NCI-H2029 treated with DMSO at 0.1 percent for 48 hours (cell line): ENCODE measurements around the gene PTH1R.

Source experiments
- DNase-seq: peaks from one replicate; lab custom pipeline; 2025; lab: John Stamatoyannopoulos, UW

Gene PTH1R

DNA sequence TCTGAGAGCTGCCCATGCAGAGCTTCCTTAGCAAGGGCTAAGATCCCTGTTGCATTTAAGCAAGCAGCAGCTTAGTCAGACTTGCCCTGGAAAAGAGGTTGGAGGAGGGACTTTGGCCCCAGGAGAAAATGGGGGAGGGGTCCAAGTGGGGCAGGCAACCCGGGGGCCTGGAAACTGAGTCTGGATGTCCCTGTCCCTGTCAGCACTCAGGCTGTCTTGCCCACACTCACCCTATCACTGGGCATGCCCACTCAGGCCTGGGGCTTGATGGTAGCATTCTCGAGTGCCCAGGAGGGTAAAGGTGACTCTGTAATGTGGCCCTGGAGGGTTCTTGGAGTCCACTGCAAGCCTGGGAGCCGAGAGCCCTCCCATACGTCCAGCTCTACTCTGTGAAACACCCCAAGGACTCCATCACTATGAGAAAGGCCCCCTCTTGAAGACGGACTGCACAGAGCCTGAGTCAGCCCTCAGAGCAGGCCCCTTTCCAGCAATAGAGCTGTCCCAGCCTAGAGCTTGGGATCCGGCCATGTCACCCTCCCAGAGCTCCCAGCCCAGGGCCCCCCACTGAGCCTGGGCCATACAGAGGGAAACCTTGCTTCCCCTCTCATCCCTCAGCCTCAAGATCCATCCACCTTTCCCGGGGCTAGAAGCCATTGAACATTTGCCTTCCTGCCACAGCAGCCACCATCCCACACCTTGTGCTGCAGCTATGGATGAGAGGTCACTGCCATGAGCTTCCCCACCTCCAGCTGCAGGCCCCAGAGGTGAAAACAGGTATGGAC lies 27.6 kb upstream of the PTH1R start:
- DNase-seq, result no peak

GRCh38 chr3:46850468-46850779 lies 27.1 kb upstream of the PTH1R start:
- DNase-seq, result no peak

- no peak for DNase-seq
Observed at GRCh38 chr3:46851364-46852333, 25.9 kb upstream of the PTH1R start.

DNA sequence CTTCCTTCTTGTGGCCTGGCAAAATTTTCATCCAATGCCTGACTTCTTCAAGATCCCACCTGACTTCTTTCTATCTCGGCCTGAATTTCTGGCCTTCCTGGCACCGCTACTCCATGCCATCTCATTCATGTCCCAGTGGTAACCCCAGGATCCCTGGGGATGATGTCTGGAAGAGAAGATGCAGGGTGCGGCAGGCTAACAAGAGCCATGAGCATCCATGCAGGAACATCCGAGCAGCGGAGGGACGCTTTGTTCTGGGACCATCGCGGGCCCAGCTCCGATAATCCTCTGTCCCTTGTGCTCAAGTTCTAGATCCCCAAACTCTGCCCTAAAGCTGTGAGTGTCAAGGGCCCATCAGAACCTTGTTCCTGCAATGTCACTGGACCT lies 25.2 kb upstream of the PTH1R start:
- DNase-seq, result no peak

DNA sequence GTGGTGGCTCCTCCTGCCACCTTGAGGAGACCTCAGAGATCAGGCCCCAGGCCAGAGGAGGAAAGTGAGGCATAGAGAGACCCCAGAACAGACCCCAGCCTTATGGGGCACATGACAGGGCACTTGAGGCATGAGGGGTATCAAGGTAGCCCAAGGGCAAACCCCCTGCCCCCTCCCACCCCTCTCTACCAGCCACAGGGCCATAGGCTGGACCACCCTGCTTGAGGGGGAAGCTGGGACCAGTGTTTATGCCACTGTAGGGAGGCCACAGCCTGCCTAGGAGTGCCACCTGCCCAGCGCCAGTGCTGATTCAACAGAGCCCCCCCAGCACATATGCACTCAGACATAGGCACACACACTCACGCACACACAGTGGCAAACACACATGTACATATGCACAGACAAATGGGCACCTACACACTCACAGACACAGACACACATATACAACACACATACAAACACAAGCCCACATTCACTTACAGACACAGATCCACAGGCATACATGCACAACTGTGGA lies 24.6 kb upstream of the PTH1R start:
- DNase-seq, result no peak

DNA sequence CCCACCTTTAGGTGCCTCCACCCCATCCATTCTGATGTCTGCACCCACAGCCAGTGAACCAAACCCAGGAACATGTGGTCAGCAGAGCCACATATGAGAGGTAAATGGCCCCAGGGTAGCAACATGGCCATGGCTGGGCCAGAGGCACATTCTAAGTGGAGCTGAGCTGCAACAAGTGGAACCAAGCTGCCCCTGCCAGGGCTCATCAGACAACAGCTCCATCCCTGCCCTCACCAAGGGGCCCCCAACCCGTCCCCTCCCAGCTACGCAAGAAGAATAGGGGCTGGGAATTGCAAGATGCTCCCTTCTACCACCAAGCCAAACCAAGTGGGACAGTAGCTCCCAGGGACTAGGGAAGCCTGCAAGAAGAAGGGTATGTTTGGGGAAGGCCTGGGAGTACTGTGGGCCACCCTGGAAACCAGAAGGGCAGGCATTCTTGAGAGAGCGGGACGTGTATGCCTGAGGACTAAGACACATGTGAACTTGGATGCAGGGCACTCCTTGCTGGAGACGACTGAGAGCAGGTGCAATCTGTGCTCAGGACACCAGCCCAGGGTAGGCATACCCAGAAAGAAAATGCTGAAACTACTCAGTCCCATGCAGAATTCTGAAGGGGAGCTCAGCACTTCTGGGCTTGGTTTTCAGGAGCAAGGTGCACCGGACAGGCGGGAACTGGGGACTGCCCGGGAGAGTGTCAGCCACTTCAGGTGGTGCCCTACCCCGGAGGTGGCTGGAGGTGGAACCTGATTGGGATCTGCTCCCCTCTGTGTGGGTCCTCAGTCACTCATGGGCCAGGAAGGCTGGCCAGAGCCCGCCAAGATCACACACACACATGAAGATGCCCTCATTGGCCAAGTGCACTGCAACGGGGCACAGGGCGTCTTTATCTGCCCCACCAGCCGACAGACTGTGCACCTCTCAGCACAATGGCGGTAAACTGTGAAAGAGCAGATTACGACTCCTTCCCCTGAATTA lies 23.8 kb upstream of the PTH1R start:
- no peak for DNase-seq

DNA sequence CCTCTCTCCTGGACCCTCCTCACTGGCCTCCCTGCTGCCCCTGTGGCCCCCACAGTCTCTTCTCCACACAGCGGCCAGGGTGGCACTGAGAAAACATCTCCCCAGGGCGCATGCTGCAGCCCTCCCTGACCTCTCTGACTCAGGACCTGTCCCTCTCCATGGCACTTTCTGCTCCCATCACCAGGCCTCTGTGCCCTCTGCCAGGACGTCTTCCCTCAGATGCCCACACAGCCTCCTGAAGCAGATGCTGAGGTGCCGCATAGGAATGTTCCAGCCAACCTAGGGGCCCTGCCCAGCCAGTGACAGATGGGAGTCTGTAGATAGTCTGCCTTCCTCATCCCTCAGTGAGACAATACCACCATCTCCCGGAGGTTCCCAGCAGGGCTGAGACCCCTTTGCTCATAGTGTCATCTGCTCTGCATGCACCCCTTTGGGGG lies 22.9 kb upstream of the PTH1R start:
- DNase-seq, result no peak

- DNase-seq, result no peak
Observed at GRCh38 chr3:46856576-46857471, 20.7 kb upstream of the PTH1R start.

DNA sequence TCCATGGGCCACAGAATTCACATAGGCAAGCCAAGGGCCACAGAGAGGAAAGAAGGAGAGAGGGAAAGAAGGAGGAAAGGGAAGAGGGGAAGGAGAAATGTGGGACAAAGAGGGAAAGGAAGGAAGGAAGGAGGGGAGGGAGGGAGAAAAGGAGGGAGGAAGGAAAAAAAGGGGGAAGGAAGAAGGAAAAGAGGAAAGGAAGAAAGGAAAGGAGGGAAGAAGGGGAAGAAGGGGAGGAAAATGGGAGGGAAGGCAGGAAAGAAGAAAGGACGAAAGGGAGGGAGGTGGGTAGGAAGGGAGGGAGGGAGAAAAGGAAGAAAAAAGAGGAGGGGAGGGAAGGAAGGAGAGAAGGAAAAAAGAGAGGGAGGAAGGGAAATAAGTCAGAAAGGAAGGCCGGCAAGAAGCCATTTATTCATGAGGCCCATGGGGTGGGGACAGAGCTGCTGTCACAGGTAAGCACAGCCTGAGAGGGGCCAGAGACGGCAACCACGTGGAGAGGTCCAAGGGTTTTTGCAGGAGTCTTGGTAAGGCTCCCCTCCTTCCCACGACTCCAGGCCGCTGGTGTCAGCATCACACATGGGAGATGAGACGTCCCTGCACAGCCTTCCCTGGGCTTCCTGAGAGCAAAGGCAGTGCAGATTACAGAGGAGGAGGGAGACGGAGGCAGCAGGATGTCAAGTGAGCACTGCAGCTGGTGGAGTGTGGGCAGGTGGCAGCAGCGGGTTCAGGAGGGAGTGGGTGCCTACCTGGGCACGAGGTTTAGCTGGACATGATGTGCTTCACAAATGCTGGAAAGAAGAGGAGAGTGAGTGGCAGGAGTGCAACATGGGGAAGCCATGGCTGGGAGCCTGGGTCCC lies 19.8 kb upstream of the PTH1R start:
- no peak for DNase-seq

- DNase-seq, result no peak
Observed at GRCh38 chr3:46858456-46858855, 19.1 kb upstream of the PTH1R start.

DNA sequence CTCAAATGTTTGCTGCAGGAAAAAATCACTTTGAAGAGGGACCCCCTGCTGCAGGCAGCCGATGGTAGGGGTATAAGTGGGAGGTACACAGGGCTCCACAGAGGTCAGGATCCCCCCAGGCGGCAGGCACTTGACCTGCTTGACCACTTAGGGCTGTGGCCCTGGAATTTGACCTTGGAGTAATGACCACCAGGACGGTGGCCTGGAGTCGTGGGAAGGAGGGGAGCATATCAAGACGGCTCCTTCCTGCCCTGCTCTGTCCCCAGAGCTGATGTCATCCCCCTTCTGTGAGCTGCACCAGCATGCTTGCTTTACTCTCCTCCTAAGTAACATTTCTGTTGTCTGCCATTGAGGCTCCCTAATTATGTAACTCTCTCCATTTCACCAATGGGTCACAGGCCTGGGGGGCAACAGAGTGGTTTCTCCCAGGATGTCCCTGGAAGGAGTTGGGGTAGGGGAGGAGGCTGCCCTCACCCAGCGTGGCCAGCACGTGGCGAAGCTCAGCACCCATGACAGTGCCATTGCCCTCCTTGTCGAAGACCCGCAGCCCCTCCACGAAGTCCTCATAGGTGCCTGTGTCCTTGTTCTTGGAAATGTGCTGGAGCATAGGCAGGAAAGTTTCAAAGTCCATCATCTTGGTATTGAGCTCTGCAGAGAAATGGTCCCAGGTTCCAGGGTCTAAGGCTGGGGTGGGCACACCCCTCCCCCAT lies 18.4 kb upstream of the PTH1R start:
- DNase-seq, result no peak

DNA sequence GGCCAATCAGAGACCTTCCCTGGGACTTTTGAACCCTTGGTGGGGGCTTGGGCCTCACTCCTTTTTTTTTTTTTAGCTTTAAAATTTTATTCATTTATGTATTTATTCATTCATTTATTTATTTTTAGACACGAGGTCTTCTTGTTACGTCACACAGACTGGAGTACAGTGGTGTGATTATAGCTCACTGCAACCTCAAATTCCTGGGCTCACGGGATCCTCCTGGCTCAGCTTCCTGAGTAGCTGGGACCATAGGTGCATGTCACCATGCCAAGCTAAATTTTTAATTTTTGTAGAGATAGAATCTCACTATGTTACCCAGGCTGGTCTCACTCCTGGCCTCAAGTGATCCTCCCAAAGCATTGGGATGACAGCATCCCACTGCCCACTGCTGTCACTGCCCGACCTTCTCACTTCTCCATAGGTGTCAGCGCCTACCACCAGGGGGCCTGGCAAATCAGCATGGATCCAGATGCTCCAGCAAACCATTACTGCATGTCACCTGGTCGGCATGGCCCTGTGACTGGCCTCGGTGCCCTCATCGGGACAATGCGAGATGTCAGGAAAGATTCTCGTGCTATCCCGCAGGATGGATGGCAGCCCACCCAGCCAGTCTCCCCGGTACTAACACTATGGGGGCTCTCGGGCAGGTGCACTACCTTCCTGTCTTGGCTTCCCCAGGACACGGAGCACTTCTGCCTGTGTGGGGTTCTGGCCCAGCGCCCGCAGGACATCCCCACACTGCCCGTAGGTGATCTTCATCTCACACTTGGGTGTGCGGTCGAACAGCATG lies 17.3 kb upstream of the PTH1R start:
- no peak for DNase-seq

DNA sequence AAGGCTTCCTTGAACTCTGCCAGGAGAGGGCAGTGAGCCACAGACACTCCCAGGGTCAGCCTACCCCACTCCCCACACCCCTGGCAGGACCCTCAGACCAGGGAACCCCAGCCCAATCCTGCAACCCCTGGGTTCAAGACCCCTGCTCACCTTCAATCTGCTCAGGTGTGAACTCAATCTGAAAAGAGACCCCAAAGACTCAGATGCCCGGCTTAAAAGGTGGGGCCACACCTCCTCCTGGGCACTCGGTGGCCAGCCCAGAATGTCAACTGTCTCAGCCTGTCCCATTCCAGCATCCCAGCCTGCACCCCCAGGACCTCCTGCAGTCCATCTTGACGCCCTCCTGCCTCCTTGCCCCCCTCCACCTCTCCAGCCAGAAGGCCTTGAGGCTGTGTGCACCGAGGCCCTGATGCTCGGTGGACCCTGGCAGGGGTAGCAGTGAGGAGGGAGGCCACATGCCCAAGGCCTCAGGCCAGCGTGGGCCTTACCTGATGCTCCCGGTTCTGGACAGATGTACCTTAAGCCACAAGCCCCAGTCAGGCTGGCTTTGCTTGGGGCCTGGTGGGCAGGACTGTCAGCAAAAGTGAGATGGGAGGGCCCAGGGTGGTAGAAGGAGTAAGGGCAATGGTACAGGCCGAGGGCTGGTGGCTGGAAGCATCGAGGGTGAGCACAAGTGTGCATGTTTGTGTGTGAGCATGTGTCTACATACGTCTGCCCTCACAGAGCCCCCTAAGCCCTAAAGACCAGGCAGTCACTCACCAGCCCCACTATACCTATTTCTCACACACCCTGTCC lies 16.5 kb upstream of the PTH1R start:
- DNase-seq, result no peak

DNA sequence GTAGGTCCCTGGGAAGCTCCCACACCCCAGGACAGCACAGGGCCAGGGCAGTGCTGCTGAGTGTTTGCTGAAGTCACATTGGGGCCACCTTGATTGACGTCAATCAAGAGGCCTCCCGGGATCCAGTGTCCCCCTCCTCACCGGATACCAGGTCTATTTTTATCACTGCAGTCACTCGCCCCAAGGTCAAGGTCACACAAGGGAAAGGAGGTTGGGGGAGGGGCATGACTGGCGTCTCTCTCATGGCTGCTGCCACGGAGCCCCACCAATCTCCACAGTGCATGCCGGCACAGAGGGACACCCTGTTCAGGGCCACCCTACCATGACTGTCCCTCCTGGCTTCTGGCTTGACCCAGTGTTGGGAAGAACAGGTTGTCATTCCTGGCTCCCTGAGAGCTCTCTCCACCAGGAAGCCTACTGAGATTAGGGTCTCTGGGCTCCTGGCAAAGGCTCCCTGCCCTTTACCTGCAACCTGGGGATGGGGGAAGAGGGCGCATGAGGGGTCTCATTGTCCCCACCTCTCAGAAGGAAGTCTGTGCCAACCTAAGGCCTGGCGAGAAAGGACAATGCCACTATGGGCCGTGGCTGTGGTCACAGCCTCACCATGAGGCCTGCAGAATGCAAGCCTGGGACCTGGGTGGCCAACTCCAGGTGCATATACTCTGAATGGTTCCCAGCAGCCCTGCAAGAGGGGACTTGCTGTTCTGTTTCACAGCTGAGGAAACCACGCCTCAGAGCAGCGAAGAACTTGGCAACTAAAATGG lies 15.7 kb upstream of the PTH1R start:
- DNase-seq, result no peak

GRCh38 chr3:46862369-46863025 lies 15.0 kb upstream of the PTH1R start:
- no peak for DNase-seq

- DNase-seq, result no peak
Observed at GRCh38 chr3:46863261-46863782, 14.2 kb upstream of the PTH1R start, which contains the start of gene MYL3. Gene MYL3, minus strand, starts transcription at chr3:46863444. Its CDS starts 54 bp downstream, at chr3:46863390.
